A549 (cell line): ENCODE measurements around the gene C1orf167. TPM values are rescaled to one million over a fixed set of nuclear protein-coding genes. Genes with fewer than 3 reads are reported as not detected.

Source experiments
- ATAC-seq, 2 experiments: fragments of 200-7000 bp in 1 of 2; fragments of >200 bp in 1 of 2; cut with Nextera tagmentation in 1 of 2; cut with Tn5 transposase in 1 of 2; 3 replicates each; pipeline versions ENCODE4 v1.8.0 to v1.9.1; 2018 to 2020; ENCODE audit warnings: mild to moderate bottlenecking in 1 of 2, moderate library complexity in 1 of 2
- CTCF ChIA-PET: fragments of 300-600 bp; sonication (Branson Sonifier 250); formaldehyde crosslinking; extraction: SDS; loops from one replicate; lab custom pipeline; 2021; ENCODE audit warnings: antibody characterized with exemption, inconsistent platforms; lab: Yijun Ruan, JAX
- POLR2A ChIA-PET: fragments of 350-600 bp; formaldehyde crosslinking; extraction: SDS; loops from one replicate; lab custom pipeline; 2021; ENCODE audit warnings: antibody characterized with exemption, inconsistent platforms; lab: Yijun Ruan, JAX
- DNase-seq, 2 experiments: peaks; one replicate each; pipeline versions ENCODE4 v3.0.0 to v3.0.0-alpha.2; 2011 to 2016; ENCODE audit warnings: low read depth in 1 of 2, low spot score in 1 of 2
- FAIRE-seq: peaks from 2 replicates; lab custom pipeline; 2011; peaks lifted over from hg19 to GRCh38; lab: Jason Lieb, UNC
- H3K27ac ChIP-seq, 2 experiments: fragments of >200 bp; sonication (Bioruptor Twin); formaldehyde crosslinking; 3 replicates each; pipeline ENCODE4 v1.5.1; 2016 to 2017
- H3K4me1 ChIP-seq: fragments of >200 bp; sonication (Bioruptor Twin); formaldehyde crosslinking; 3 replicates; pipeline ENCODE4 v1.6.1; 2016
- H3K4me2 ChIP-seq: fragments of >200 bp; sonication (Bioruptor Twin); formaldehyde crosslinking; 3 replicates; pipeline ENCODE4 v1.6.1; 2016
- H3K4me3 ChIP-seq: fragments of >200 bp; sonication (Bioruptor Twin); formaldehyde crosslinking; 3 replicates; pipeline ENCODE4 v1.5.1; 2016
- H3K9me3 ChIP-seq: fragments of >200 bp; sonication (Bioruptor Twin); formaldehyde crosslinking; 3 replicates; pipeline ENCODE4 v1.6.1; 2016
- BHLHE40 ChIP-seq: IDR thresholded peaks from 2 replicates; pipeline ENCODE4 v1.6.1; 2012; ENCODE audit warnings: low read depth, low read length, inconsistent platforms
- CBX8 ChIP-seq: fragments of 200-600 bp; sonication (generic); IDR thresholded peaks from 2 replicates; pipeline ENCODE4 v1.6.1; 2016
- CHD4 ChIP-seq: fragments of 200-600 bp; sonication (generic); IDR thresholded peaks from 2 replicates; pipeline ENCODE4 v1.6.1; 2016; ENCODE audit warnings: antibody characterized with exemption, mild to moderate bottlenecking, borderline replicate concordance
- EHF ChIP-seq: fragments of 250-450 bp; sonication (Bioruptor Pico); IDR thresholded peaks from 2 replicates; pipeline ENCODE4 v1.5.0; 2020; ENCODE audit warnings: mild to moderate bottlenecking
- EP300 ChIP-seq, 2 experiments: fragments of >200 bp; sonication (Bioruptor Twin); formaldehyde crosslinking; IDR thresholded peaks; 2 replicates in 1 of 2; 3 replicates in 1 of 2; pipeline ENCODE4 v1.6.1; 2016 to 2017
- FOSB ChIP-seq: fragments of 250-450 bp; sonication (Bioruptor Pico); IDR thresholded peaks from 2 replicates; pipeline ENCODE4 v1.5.0; 2020; ENCODE audit warnings: mild to moderate bottlenecking, moderate library complexity
- GATA3 ChIP-seq: IDR thresholded peaks from 2 replicates; pipeline ENCODE4 v1.6.1; 2012; ENCODE audit warnings: borderline replicate concordance
- HEYL ChIP-seq: fragments of 250-450 bp; sonication (Bioruptor Pico); IDR thresholded peaks from 2 replicates; pipeline ENCODE4 v1.8.0; 2021; ENCODE audit warnings: mild to moderate bottlenecking, moderate library complexity
- MAFK ChIP-seq: fragments of 450-650 bp; IDR thresholded peaks from 2 replicates; pipeline ENCODE4 v1.6.1; 2014; ENCODE audit not compliant: partially characterized antibody
- MYC ChIP-seq: IDR thresholded peaks from 2 replicates; pipeline ENCODE4 v1.6.1; 2012; ENCODE audit warnings: mild to moderate bottlenecking, inconsistent platforms, low read length, improper control_type of control experiment, borderline replicate concordance
- PBX3 ChIP-seq: IDR thresholded peaks from 2 replicates; pipeline ENCODE4 v1.6.1; 2012
- PHF8 ChIP-seq: fragments of 200-600 bp; sonication (generic); IDR thresholded peaks from 2 replicates; pipeline ENCODE4 v1.6.1; 2016; ENCODE audit warnings: low read depth, mild to moderate bottlenecking, antibody characterized with exemption, moderate library complexity, borderline replicate concordance
- RAD21 ChIP-seq, 2 experiments: fragments of >200 bp in 1 of 2; sonication (Bioruptor Twin) in 1 of 2; formaldehyde crosslinking in 1 of 2; IDR thresholded peaks in 1 of 2; conservative IDR thresholded peaks in 1 of 2; 2 replicates in 1 of 2; 3 replicates in 1 of 2; pipeline ENCODE4 v1.6.1; 2012 to 2018; ENCODE audit warnings: inconsistent platforms in 1 of 2
- RARB ChIP-seq: fragments of 250-450 bp; sonication (Bioruptor Pico); IDR thresholded peaks from 2 replicates; pipeline ENCODE4 v1.8.0; 2021; ENCODE audit warnings: mild to moderate bottlenecking, moderate library complexity
- RFX5 ChIP-seq: fragments of 450-650 bp; IDR thresholded peaks from 2 replicates; pipeline ENCODE4 v1.7.1; 2014; ENCODE audit warnings: antibody characterized with exemption, mild to moderate bottlenecking, moderate library complexity
- USF2 ChIP-seq: fragments of 450-650 bp; IDR thresholded peaks from 2 replicates; pipeline ENCODE4 v1.6.1; 2014; ENCODE audit warnings: antibody characterized with exemption
- ZC3H11A ChIP-seq: fragments of 450-650 bp; IDR thresholded peaks from 2 replicates; pipeline ENCODE4 v1.6.1; 2014; ENCODE audit warnings: antibody characterized with exemption, mild to moderate bottlenecking
- WGBS: methylation state at CpG from one replicate; pipeline ENCODE4 v1.1.6; 2017; ENCODE audit errors: missing lambda C conversion rate; 5-methylcytosine and 5-hydroxymethylcytosine counted together
- polyA plus RNA-seq, 4 experiments: library from polyadenylated mRNA; depleted of rRNA in 3 of 4; stranded (reverse); fragments of >200 nt; fragmentation: RNase III in 1 of 4; extraction: RNeasy Plus Mini Kit Qiagen cat#74134 plus additional on column Dnase treatment in 1 of 4; gene quantifications; 2 replicates in 3 of 4; 3 replicates in 1 of 4; pipeline ENCODE4 v1.2.3, GENCODE V29; 2011 to 2017
- TF ChIP-seq, protein P1 (sequence below): fragments of >200 bp; sonication (Bioruptor Twin); formaldehyde crosslinking; IDR thresholded peaks from 3 replicates; pipeline ENCODE4 v1.6.1; 2016
- TF ChIP-seq, protein P2 (sequence below): fragments of >200 bp; sonication (Bioruptor Twin); formaldehyde crosslinking; IDR thresholded peaks from 3 replicates; pipeline ENCODE4 v1.5.1; 2016

Gene C1orf167
- polyA plus RNA-seq, 2 of the 4 experiments (the other 2 are of a cell fraction), result not detected

DNA sequence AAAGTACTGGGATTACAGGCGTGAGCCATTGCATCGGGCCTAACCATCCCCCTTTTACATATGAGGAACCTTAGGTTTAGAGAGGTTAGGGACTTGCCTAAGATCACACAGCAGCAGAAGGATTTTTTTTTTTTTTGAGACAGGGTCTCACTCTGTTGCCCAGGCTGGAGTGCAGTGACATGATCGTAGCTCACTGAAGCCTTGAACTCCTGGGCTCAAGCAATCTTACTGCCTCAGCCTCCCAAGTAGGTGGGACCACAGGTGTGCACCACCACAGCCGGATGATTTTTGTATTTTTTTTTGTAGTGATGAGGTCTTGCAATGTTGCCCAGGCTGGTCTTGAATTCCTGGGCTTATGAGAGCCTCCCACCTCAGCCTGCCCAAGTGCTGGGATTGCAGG lies 2.2 kb upstream of the C1orf167 start:
- H3K4me2 ChIP-seq, result no peak overlapping the region
- H3K4me1 ChIP-seq, result no peaks in the 10 kb centered on the region
- CTCF ChIA-PET, result no interaction called here
- no peaks in the 10 kb centered on the region for H3K9me3 ChIP-seq
- no peak for FAIRE-seq
- H3K4me3 ChIP-seq, result no peak overlapping the region
- POLR2A ChIA-PET, result no interaction called here
- 55% methylated on average over 4 of the region's 4 CpGs for WGBS
- TF ChIP-seq HEYL (CRISPR knock-in tag) (no peak), PBX3 (no peak), MAFK (no peak), CHD4 (no peak), MYC (no peak), USF2 (no peak), RAD21 (conservative IDR thresholded peaks at IDR 0.05 in 1 of 2, IDR thresholded peaks at IDR 0.05 in 1 of 2) (no peak), GATA3 (no peak)
- DNase-seq, result no peak
- H3K27ac ChIP-seq, result no peak overlapping the region
- no peak for ATAC-seq

DNA sequence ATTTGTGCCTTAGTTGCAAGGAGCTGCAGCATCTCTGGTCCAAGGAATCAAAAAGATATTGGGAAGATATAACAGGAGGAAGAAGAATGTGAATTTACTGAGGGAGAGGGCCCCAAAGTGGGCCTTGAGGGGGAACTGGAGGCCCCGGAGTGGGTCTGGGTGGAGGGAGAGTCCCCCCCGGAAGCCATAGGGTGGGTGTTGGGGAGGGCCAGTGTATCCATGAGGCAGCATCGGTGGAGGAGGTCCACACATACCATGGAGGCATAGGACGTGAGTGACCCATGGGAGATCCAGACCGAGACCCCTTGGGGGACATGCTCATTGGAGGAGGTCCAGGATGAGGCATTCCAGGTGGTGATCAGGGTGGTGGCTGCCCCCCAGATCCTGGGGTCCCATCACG lies 708 bp upstream of the C1orf167 start:
- no peak for DNase-seq
- 76% methylated on average over 3 of the region's 6 CpGs for WGBS
- H3K27ac ChIP-seq, result no peak overlapping the region
- no peaks in the 10 kb centered on the region for H3K9me3 ChIP-seq
- no peaks in the 10 kb centered on the region for H3K4me1 ChIP-seq
- no peak for ATAC-seq
- ChIA-PET POLR2A (no interaction called here), CTCF (interaction anchor here (1.3 kb wide), 1 partner anchor 23 kb away, joined by 5 read pairs; no protein-coding TSS in a partner anchor)
- no peak overlapping the region for H3K4me2 ChIP-seq
- no peak for TF ChIP-seq PHF8
- TF ChIP-seq BHLHE40, result no peak
- no peak for TF ChIP-seq EP300 (IDR thresholded peaks at IDR 0.05)
- TF ChIP-seq, protein P1, sequence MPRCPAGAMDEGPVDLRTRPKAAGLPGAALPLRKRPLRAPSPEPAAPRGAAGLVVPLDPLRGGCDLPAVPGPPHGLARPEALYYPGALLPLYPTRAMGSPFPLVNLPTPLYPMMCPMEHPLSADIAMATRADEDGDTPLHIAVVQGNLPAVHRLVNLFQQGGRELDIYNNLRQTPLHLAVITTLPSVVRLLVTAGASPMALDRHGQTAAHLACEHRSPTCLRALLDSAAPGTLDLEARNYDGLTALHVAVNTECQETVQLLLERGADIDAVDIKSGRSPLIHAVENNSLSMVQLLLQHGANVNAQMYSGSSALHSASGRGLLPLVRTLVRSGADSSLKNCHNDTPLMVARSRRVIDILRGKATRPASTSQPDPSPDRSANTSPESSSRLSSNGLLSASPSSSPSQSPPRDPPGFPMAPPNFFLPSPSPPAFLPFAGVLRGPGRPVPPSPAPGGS, result no peak
- no peak for TF ChIP-seq FOSB (CRISPR knock-in tag)
- TF ChIP-seq, protein P2, sequence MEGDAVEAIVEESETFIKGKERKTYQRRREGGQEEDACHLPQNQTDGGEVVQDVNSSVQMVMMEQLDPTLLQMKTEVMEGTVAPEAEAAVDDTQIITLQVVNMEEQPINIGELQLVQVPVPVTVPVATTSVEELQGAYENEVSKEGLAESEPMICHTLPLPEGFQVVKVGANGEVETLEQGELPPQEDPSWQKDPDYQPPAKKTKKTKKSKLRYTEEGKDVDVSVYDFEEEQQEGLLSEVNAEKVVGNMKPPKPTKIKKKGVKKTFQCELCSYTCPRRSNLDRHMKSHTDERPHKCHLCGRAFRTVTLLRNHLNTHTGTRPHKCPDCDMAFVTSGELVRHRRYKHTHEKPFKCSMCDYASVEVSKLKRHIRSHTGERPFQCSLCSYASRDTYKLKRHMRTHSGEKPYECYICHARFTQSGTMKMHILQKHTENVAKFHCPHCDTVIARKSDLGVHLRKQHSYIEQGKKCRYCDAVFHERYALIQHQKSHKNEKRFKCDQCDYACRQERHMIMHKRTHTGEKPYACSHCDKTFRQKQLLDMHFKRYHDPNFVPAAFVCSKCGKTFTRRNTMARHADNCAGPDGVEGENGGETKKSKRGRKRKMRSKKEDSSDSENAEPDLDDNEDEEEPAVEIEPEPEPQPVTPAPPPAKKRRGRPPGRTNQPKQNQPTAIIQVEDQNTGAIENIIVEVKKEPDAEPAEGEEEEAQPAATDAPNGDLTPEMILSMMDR, result no peak
- no peak for TF ChIP-seq RFX5
- TF ChIP-seq CBX8, result no peak
- no peak for TF ChIP-seq ZC3H11A
- no peak for TF ChIP-seq EHF (CRISPR knock-in tag)
- TF ChIP-seq PBX3, result no peak
- TF ChIP-seq RARB (CRISPR knock-in tag), result no peak
- TF ChIP-seq HEYL (CRISPR knock-in tag), result no peak
- no peak for FAIRE-seq
- no peak overlapping the region for H3K4me3 ChIP-seq
